ENCODE measurements around the gene KDM2B. TPM values are rescaled to one million over a fixed set of nuclear protein-coding genes. Genes with fewer than 3 reads are reported as not detected.

The KDM2B gene
- polyA plus RNA-seq, 1 donor (not counting 4 experiments of a cell fraction or from before 2014, with no cell fraction given), result 10.3 TPM

GRCh38 chr12:121520119-121520518 lies 60.7 kb downstream of the KDM2B start:
- FAIRE-seq, result no peak
- H3K9me1 ChIP-seq (ENCODE audit: control insufficient read depth, extremely low read depth, insufficient read depth, low read length), result no peaks in the 10 kb centered on the region
- H3K36me3 ChIP-seq (ENCODE audit: control insufficient read depth in 2 of 2, extremely low read depth in 1 of 2, insufficient read depth in 2 of 2, low read length in 2 of 2), result no peaks in the 10 kb centered on the region
- H4K20me1 ChIP-seq (ENCODE audit: control insufficient read depth, extremely low read depth, insufficient read depth, low read length), result no peaks in the 10 kb centered on the region
- no peak overlapping the region for H3K4me2 ChIP-seq (ENCODE audit: control insufficient read depth, extremely low read depth, insufficient read depth, low read depth, low read length)
- no peak overlapping the region for H3K27ac ChIP-seq (ENCODE audit: control insufficient read depth, insufficient read depth, low read length)
- no peak for DNase-seq (ENCODE audit: low read depth, low spot score)
- H3K9ac ChIP-seq (ENCODE audit: control insufficient read depth, extremely low read depth, insufficient read depth, low read length), result no peak overlapping the region
- H3K4me3 ChIP-seq (ENCODE audit: control insufficient read depth in 2 of 3, extremely low read depth in 1 of 3, insufficient read depth in 2 of 3, low read depth in 1 of 3, low read length in 3 of 3), result no peak overlapping the region
- no peaks in the 10 kb centered on the region for H3K9me3 ChIP-seq (ENCODE audit: control insufficient read depth, low read depth, low read length)
- no peaks in the 10 kb centered on the region for H3K79me2 ChIP-seq (ENCODE audit: control insufficient read depth, insufficient read depth, low read length)
- no peaks in the 10 kb centered on the region for H3K4me1 ChIP-seq (ENCODE audit: control insufficient read depth, extremely low read depth, insufficient read depth, low read length)
- TF ChIP-seq EZH2 (IDR thresholded peaks at IDR 0.05; ENCODE audit: low read length), result no peak
- TF ChIP-seq, protein P1, sequence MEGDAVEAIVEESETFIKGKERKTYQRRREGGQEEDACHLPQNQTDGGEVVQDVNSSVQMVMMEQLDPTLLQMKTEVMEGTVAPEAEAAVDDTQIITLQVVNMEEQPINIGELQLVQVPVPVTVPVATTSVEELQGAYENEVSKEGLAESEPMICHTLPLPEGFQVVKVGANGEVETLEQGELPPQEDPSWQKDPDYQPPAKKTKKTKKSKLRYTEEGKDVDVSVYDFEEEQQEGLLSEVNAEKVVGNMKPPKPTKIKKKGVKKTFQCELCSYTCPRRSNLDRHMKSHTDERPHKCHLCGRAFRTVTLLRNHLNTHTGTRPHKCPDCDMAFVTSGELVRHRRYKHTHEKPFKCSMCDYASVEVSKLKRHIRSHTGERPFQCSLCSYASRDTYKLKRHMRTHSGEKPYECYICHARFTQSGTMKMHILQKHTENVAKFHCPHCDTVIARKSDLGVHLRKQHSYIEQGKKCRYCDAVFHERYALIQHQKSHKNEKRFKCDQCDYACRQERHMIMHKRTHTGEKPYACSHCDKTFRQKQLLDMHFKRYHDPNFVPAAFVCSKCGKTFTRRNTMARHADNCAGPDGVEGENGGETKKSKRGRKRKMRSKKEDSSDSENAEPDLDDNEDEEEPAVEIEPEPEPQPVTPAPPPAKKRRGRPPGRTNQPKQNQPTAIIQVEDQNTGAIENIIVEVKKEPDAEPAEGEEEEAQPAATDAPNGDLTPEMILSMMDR (optimal IDR thresholded peaks at IDR 0.05 in 1 of 3, IDR thresholded peaks at IDR 0.05 in 1 of 3, conservative IDR thresholded peaks at IDR 0.05 in 1 of 3; ENCODE audit: extremely low read depth in 1 of 3, insufficient read depth in 2 of 3, low read length in 3 of 3), result no peak
- dilution Hi-C loops (cut with MboI; ENCODE audit: extremely low pct_ligation_motif_present, low sequenced_read_pairs), result loop anchor here (5.0 kb wide), 1 partner anchor 48 kb away; no protein-coding TSS in a partner anchor
- no peak overlapping the region for H2AFZ ChIP-seq (ENCODE audit: control insufficient read depth, low read length)
- no peaks in the 10 kb centered on the region for H3K27me3 ChIP-seq (ENCODE audit: control insufficient read depth, extremely low read depth, insufficient read depth, low read length)

- H3K27me3 ChIP-seq (ENCODE audit: control insufficient read depth, extremely low read depth, insufficient read depth, low read length), result no peaks in the 10 kb centered on the region
- H3K27ac ChIP-seq (ENCODE audit: control insufficient read depth, insufficient read depth, low read length), result no peak overlapping the region
- no peaks in the 10 kb centered on the region for H3K79me2 ChIP-seq (ENCODE audit: control insufficient read depth, insufficient read depth, low read length)
- no peak overlapping the region for H3K9ac ChIP-seq (ENCODE audit: control insufficient read depth, extremely low read depth, insufficient read depth, low read length)
- no peaks in the 10 kb centered on the region for H3K9me3 ChIP-seq (ENCODE audit: control insufficient read depth, low read depth, low read length)
- no peaks in the 10 kb centered on the region for H3K36me3 ChIP-seq (ENCODE audit: control insufficient read depth in 2 of 2, extremely low read depth in 1 of 2, insufficient read depth in 2 of 2, low read length in 2 of 2)
- H3K4me2 ChIP-seq (ENCODE audit: control insufficient read depth, extremely low read depth, insufficient read depth, low read depth, low read length), result no peak overlapping the region
- no peaks in the 10 kb centered on the region for H3K9me1 ChIP-seq (ENCODE audit: control insufficient read depth, extremely low read depth, insufficient read depth, low read length)
- DNase-seq (ENCODE audit: low read depth, low spot score) (no peak), FAIRE-seq (no peak)
- no peaks in the 10 kb centered on the region for H3K4me1 ChIP-seq (ENCODE audit: control insufficient read depth, extremely low read depth, insufficient read depth, low read length)
- dilution Hi-C loops (cut with MboI; ENCODE audit: extremely low pct_ligation_motif_present, low sequenced_read_pairs), result no loop called here
- no peak overlapping the region for H3K4me3 ChIP-seq (ENCODE audit: control insufficient read depth in 2 of 3, extremely low read depth in 1 of 3, insufficient read depth in 2 of 3, low read depth in 1 of 3, low read length in 3 of 3)
- no peaks in the 10 kb centered on the region for H4K20me1 ChIP-seq (ENCODE audit: control insufficient read depth, extremely low read depth, insufficient read depth, low read length)
- no peak for TF ChIP-seq EZH2 (IDR thresholded peaks at IDR 0.05; ENCODE audit: low read length)
- TF ChIP-seq, protein P1 (optimal IDR thresholded peaks at IDR 0.05 in 1 of 3, IDR thresholded peaks at IDR 0.05 in 1 of 3, conservative IDR thresholded peaks at IDR 0.05 in 1 of 3; ENCODE audit: extremely low read depth in 1 of 3, insufficient read depth in 2 of 3, low read length in 3 of 3), result no peak
- H2AFZ ChIP-seq (ENCODE audit: control insufficient read depth, low read length), result no peak overlapping the region
Observed at GRCh38 chr12:121519227-121519626, 61.6 kb downstream of the KDM2B start.

All from keratinocyte (primary cell).